ENCODE data around the gene DDX50.

DNA sequence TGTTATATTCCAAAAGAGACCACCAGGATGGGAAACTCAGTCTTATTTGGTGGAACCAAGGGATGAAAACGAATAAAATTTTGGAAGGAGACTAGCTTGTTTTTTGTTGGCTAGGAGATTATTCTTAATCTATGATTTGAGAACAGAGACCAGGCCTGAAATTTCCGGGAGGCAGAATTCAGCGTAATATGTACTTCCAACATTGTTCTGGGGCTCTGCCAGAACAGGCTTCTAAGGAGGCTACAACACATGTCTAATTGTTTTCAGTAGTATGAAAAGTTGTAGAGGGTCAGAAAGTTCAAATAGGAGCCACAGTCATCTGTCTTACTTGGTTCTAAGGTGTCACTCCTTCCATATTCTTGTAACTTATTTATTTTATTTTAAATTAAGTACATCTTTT lies 56.5 kb downstream of the DDX50 start:
- TF ChIP-seq, protein P1, sequence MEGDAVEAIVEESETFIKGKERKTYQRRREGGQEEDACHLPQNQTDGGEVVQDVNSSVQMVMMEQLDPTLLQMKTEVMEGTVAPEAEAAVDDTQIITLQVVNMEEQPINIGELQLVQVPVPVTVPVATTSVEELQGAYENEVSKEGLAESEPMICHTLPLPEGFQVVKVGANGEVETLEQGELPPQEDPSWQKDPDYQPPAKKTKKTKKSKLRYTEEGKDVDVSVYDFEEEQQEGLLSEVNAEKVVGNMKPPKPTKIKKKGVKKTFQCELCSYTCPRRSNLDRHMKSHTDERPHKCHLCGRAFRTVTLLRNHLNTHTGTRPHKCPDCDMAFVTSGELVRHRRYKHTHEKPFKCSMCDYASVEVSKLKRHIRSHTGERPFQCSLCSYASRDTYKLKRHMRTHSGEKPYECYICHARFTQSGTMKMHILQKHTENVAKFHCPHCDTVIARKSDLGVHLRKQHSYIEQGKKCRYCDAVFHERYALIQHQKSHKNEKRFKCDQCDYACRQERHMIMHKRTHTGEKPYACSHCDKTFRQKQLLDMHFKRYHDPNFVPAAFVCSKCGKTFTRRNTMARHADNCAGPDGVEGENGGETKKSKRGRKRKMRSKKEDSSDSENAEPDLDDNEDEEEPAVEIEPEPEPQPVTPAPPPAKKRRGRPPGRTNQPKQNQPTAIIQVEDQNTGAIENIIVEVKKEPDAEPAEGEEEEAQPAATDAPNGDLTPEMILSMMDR (IDR thresholded peaks at IDR 0.05) = no peak
- no peak for TF ChIP-seq EP300 (IDR thresholded peaks at IDR 0.05)
